MM.1S (cell line): ENCODE results near the gene TIMMDC1.
A peak's percentile ranks its signal among the peaks of the same experiment; 100 is the strongest.

Experiments used
- DNase-seq: peaks from one replicate; pipeline ENCODE4 v3.0.0-alpha.2; 2015
- H2AFZ ChIP-seq: fragments of 300-600 bp; sonication (generic); 2 replicates; pipeline ENCODE4 v1.6.0; 2016; ENCODE audit warnings: antibody characterized with exemption, low read length
- H3F3A ChIP-seq: fragments of 300-600 bp; sonication (generic); 2 replicates; pipeline ENCODE4 v1.6.1; 2016; ENCODE audit warnings: mild to moderate bottlenecking, antibody characterized with exemption, low read length, moderate library complexity, mixed read lengths; ENCODE audit not compliant: insufficient read depth
- H3K27ac ChIP-seq: fragments of 300-600 bp; sonication (generic); 2 replicates; pipeline ENCODE4 v1.5.1; 2016; ENCODE audit warnings: mild to moderate bottlenecking, low read length
- H3K27me3 ChIP-seq: fragments of 300-600 bp; sonication (generic); replicated peaks from 2 replicates; pipeline ENCODE4 v1.6.0; 2016; ENCODE audit warnings: low read length; ENCODE audit not compliant: insufficient read depth
- H3K36me3 ChIP-seq: fragments of 300-600 bp; sonication (generic); replicated peaks from 2 replicates; pipeline ENCODE4 v1.6.1; 2016; ENCODE audit warnings: mild to moderate bottlenecking, low read length, mixed read lengths; ENCODE audit not compliant: insufficient read depth
- H3K4me1 ChIP-seq: fragments of 300-600 bp; sonication (generic); 2 replicates; pipeline ENCODE4 v1.6.1; 2016; ENCODE audit warnings: low read length, mixed read lengths
- H3K4me2 ChIP-seq: fragments of 300-600 bp; sonication (generic); 2 replicates; pipeline ENCODE4 v1.6.0; 2016; ENCODE audit warnings: low read depth, low read length
- H3K4me3 ChIP-seq: fragments of 300-600 bp; sonication (generic); 2 replicates; pipeline ENCODE4 v1.5.1; 2016; ENCODE audit warnings: low read length, mixed read lengths
- H3K79me2 ChIP-seq: fragments of 300-600 bp; sonication (generic); 2 replicates; pipeline ENCODE4 v1.6.1; 2016; ENCODE audit warnings: mixed run types, low read length, mixed read lengths
- H3K9ac ChIP-seq: fragments of 300-600 bp; sonication (generic); 2 replicates; pipeline ENCODE4 v1.6.1; 2016; ENCODE audit warnings: low read length, mixed read lengths
- H3K9me2 ChIP-seq: fragments of 300-600 bp; sonication (generic); replicated peaks from 2 replicates; pipeline ENCODE4 v1.6.1; 2016; ENCODE audit warnings: mild to moderate bottlenecking, low read length, mixed read lengths; ENCODE audit not compliant: insufficient read depth
- H3K9me3 ChIP-seq: fragments of 300-600 bp; sonication (generic); replicated peaks from 2 replicates; pipeline ENCODE4 v1.6.1; 2016; ENCODE audit warnings: mild to moderate bottlenecking, low read length, mixed read lengths; ENCODE audit not compliant: insufficient read depth
- H4K20me1 ChIP-seq: fragments of 300-600 bp; sonication (generic); 2 replicates; pipeline ENCODE4 v1.6.1; 2016; ENCODE audit warnings: mild to moderate bottlenecking, low read length, moderate library complexity, mixed read lengths; ENCODE audit not compliant: insufficient read depth
- EZH2 ChIP-seq: fragments of 300-600 bp; sonication (generic); optimal IDR thresholded peaks from 2 replicates; pipeline ENCODE3; 2017; ENCODE audit warnings: low read depth, mild to moderate bottlenecking, antibody characterized with exemption, low read length, mixed read lengths
- EZH2phosphoT487 ChIP-seq: fragments of 300-600 bp; sonication (generic); IDR thresholded peaks from 2 replicates; pipeline ENCODE4 v1.6.1; 2018; ENCODE audit warnings: antibody characterized with exemption, low read length
- TF ChIP-seq, protein P1 (sequence below): fragments of 300-600 bp; sonication (generic); IDR thresholded peaks from 2 replicates; pipeline ENCODE4 v1.5.1; 2016; ENCODE audit warnings: antibody characterized with exemption, low read length, mixed read lengths

TIMMDC1 gene

DNA sequence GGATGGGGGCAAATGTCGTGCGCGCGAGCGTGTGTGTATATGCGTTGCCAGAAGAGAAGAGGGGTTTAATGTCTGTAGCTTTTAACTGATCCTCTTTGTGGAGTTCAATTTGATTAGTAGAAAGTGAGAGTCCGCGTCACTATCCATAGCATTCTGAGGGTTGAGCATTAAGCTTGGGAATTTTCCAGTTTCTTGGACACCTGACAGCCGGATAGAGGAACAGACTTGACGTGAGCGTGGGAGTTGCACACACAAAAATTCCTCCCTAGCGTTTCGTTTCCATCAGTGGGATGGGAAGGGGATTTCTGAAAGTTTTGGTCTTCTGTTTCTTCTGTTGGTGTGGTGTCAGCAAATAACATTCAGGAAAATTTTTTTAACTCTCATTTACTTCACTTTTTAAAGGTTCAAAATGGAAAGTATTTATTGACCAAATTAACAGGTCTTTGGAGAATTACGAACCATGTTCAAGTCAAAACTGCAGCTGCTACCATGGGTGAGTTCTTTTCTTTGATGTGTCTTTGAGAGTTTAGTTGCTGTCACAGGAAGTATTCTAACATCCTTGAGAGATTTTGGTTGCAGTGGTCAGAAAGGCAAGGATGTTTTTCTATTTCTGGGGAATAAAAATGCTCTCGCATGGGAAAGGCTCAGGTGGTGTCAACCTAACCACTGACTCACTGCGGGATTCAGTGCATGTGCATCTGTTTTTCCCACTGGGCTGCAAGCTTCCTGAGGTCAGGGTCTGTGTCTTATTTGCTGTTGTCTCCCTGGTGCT, 28.7 kb upstream of the TIMMDC1 start:
- no peak for TF ChIP-seq EZH2phosphoT487
- TF ChIP-seq, protein P1, sequence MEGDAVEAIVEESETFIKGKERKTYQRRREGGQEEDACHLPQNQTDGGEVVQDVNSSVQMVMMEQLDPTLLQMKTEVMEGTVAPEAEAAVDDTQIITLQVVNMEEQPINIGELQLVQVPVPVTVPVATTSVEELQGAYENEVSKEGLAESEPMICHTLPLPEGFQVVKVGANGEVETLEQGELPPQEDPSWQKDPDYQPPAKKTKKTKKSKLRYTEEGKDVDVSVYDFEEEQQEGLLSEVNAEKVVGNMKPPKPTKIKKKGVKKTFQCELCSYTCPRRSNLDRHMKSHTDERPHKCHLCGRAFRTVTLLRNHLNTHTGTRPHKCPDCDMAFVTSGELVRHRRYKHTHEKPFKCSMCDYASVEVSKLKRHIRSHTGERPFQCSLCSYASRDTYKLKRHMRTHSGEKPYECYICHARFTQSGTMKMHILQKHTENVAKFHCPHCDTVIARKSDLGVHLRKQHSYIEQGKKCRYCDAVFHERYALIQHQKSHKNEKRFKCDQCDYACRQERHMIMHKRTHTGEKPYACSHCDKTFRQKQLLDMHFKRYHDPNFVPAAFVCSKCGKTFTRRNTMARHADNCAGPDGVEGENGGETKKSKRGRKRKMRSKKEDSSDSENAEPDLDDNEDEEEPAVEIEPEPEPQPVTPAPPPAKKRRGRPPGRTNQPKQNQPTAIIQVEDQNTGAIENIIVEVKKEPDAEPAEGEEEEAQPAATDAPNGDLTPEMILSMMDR: no peak
- no peak for TF ChIP-seq EZH2
- H3K27ac ChIP-seq: no peak overlapping the region

DNA sequence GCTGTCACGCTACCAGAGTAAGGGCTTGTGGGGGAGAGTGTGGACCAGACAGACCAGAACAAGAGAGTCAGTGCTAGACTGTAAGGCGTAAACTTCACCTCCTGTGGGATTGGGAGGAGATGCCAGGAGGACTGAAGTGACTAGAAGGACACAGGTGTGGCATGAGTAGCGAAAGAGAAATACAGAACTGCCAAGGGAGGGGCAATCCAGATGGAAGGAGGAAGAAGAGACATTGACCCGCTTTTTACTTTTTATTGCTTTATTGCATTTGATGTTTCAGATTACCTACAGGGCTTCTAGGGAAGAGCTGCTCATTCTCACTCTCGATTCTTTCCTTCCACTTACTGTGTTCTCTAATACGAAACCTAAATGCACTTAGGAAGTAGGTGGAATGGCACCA, 27.5 kb upstream of the TIMMDC1 start:
- no peak overlapping the region for H3K4me2 ChIP-seq
- H3F3A ChIP-seq: no peaks in the 10 kb centered on the region
- no peaks in the 10 kb centered on the region for H3K36me3 ChIP-seq
- H3K4me3 ChIP-seq: no peak overlapping the region
- no peak for DNase-seq
- H4K20me1 ChIP-seq: no peaks in the 10 kb centered on the region
- peaks cover 5% of the 10 kb centered on the region; the same call in 1 of the 2 replicates for H3K79me2 ChIP-seq
- H3K9me2 ChIP-seq: no peaks in the 10 kb centered on the region
- H3K9ac ChIP-seq: no peak overlapping the region
- no peaks in the 10 kb centered on the region for H3K27me3 ChIP-seq
- TF ChIP-seq, protein P1: no peak
- H3K4me1 ChIP-seq: peaks cover 14% of the 10 kb centered on the region
- H3K9me3 ChIP-seq: no peaks in the 10 kb centered on the region
- H3K27ac ChIP-seq: no peak overlapping the region
- H2AFZ ChIP-seq: no peak overlapping the region

More for the DNA sequence above, 28.7 kb upstream of the TIMMDC1 start:
- Histone ChIP-seq H3K4me1 (peaks cover 14% of the 10 kb centered on the region), H3K4me3 (peak overlapping the region; percentile 93), H3K9me2 (no peaks in the 10 kb centered on the region), H4K20me1 (no peaks in the 10 kb centered on the region), H2AFZ (peak overlapping the region; percentile 99), H3K79me2 (peaks cover 5% of the 10 kb centered on the region; the same call in 1 of the 2 replicates), H3K9ac (peak overlapping the region; percentile 89), H3K4me2 (peak overlapping the region; percentile 87), H3K27me3 (no peaks in the 10 kb centered on the region), H3K9me3 (no peaks in the 10 kb centered on the region), H3F3A (no peaks in the 10 kb centered on the region), H3K36me3 (no peaks in the 10 kb centered on the region)
- no peak for DNase-seq

DNA sequence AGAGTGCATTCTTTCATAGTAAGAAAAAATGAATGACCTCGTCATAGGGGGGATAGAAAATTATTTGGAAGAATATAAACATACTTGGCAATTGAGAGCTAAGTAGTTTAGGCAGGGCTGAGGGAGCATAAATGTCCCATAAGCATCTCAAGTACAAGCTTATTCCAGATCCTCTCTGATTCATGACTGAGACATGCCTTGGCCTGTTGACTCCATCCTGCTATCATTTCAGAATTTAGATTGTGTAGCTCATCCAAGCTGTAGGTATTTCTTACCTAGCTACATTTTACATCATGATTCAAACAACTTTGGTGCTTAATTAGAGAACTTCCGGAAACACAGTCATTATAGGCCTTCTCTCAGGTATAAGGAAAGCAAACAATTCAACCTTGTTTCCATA, 17.3 kb upstream of the TIMMDC1 start:
- Histone ChIP-seq H3K9ac (no peak overlapping the region), H3K4me3 (no peak overlapping the region), H3K36me3 (no peaks in the 10 kb centered on the region), H4K20me1 (no peaks in the 10 kb centered on the region), H3K79me2 (no peaks in the 10 kb centered on the region), H3K9me3 (no peaks in the 10 kb centered on the region), H3K27ac (no peak overlapping the region), H3K9me2 (no peaks in the 10 kb centered on the region), H3K4me2 (no peak overlapping the region), H2AFZ (no peak overlapping the region), H3F3A (no peaks in the 10 kb centered on the region), H3K27me3 (no peaks in the 10 kb centered on the region), H3K4me1 (no peaks in the 10 kb centered on the region)
- DNase-seq: no peak
- TF ChIP-seq EZH2phosphoT487 (no peak), EZH2 (no peak)
- TF ChIP-seq, protein P1: no peak
